ENCODE measurements around the gene LRRC14B.
"Not testable (repeated sequence)": the region's sequence is repeated elsewhere in the genome, so short reads cannot be mapped to it uniquely, and the experiment has no call there.

Gene LRRC14B

GRCh38 chr5:192970-193831 lies 1.9 kb downstream of the LRRC14B start:
- DNase-seq (ENCODE audit: low spot score) = no peak

- no peak for DNase-seq (ENCODE audit: low spot score)
Observed at GRCh38 chr5:194102-194501, 2.8 kb downstream of the LRRC14B start.

GRCh38 chr5:194603-195209 lies 3.4 kb downstream of the LRRC14B start:
- DNase-seq (ENCODE audit: low spot score) = no peak

- DNase-seq (ENCODE audit: low spot score) = no peak
Observed at GRCh38 chr5:195401-196160, 4.3 kb downstream of the LRRC14B start.

GRCh38 chr5:196350-196749 lies 5.1 kb downstream of the LRRC14B start:
- DNase-seq (ENCODE audit: low spot score) = no peak

GRCh38 chr5:197031-197430 lies 5.7 kb downstream of the LRRC14B start:
- not testable (repeated sequence) for DNase-seq (ENCODE audit: low spot score)

- DNase-seq (ENCODE audit: low spot score) = no peak
Observed at GRCh38 chr5:197892-198489, 6.7 kb downstream of the LRRC14B start.

- DNase-seq (ENCODE audit: low spot score) = no peak
Observed at GRCh38 chr5:198516-199196, 7.4 kb downstream of the LRRC14B start.

- no peak for DNase-seq (ENCODE audit: low spot score)
Observed at GRCh38 chr5:199197-199949, 8.1 kb downstream of the LRRC14B start.

- DNase-seq (ENCODE audit: low spot score) = no peak
Observed at GRCh38 chr5:199950-200645, 8.8 kb downstream of the LRRC14B start.

GRCh38 chr5:200985-201384 lies 9.7 kb downstream of the LRRC14B start:
- DNase-seq (ENCODE audit: low spot score) = no peak

GRCh38 chr5:201672-202071 lies 10.4 kb downstream of the LRRC14B start:
- no peak for DNase-seq (ENCODE audit: low spot score)

GRCh38 chr5:203246-203930 lies 12.1 kb downstream of the LRRC14B start:
- DNase-seq (ENCODE audit: low spot score) = no peak

GRCh38 chr5:204001-204400 lies 12.7 kb downstream of the LRRC14B start:
- DNase-seq (ENCODE audit: low spot score) = no peak

GRCh38 chr5:204462-204861 lies 13.2 kb downstream of the LRRC14B start:
- no peak for DNase-seq (ENCODE audit: low spot score)

GRCh38 chr5:204966-205670 lies 13.8 kb downstream of the LRRC14B start:
- DNase-seq (ENCODE audit: low spot score) = no peak

GRCh38 chr5:206406-206805 lies 15.1 kb downstream of the LRRC14B start:
- DNase-seq (ENCODE audit: low spot score) = no peak

- DNase-seq (ENCODE audit: low spot score) = no peak
Observed at GRCh38 chr5:206927-207536, 15.7 kb downstream of the LRRC14B start.

GRCh38 chr5:207599-207998 lies 16.3 kb downstream of the LRRC14B start:
- no peak for DNase-seq (ENCODE audit: low spot score)

Measured in kidney tubule cell (primary cell).